Activated CD4-positive, alpha-beta T cell treated with anti-CD3 and anti-CD28 coated beads, Interleukin-2, amount 50 U/mL, for 24 hours (primary cell): Measurements from ENCODE around the gene SHROOM1.
"Not testable (repeated sequence)": the region's sequence is repeated elsewhere in the genome, so short reads cannot be mapped to it uniquely, and the experiment has no call there.

Experiments used
- DNase-seq, 2 donors: peaks; one replicate each; pipeline ENCODE4 v3.0.0-alpha.2; 2020; ENCODE audit warnings: low read depth in 1 of 2, low spot score in 1 of 2

SHROOM1 gene

GRCh38 chr5:132808448-132808847 is 22.0 kb downstream of the SHROOM1 start:
- DNase-seq = no peak

- DNase-seq = no peak
Observed at GRCh38 chr5:132807163-132807838, 23.1 kb downstream of the SHROOM1 start.

- DNase-seq = not testable (repeated sequence)
Observed at GRCh38 chr5:132806804-132807162, 23.7 kb downstream of the SHROOM1 start.

GRCh38 chr5:132805872-132806271 is 24.6 kb downstream of the SHROOM1 start:
- DNase-seq = not testable (repeated sequence)

GRCh38 chr5:132804219-132804618 is 26.2 kb downstream of the SHROOM1 start:
- DNase-seq = not testable (repeated sequence)

- not testable (repeated sequence) for DNase-seq
Observed at GRCh38 chr5:132802685-132803066, 27.8 kb downstream of the SHROOM1 start.

- no peak for DNase-seq
Observed at GRCh38 chr5:132802044-132802684, 28.3 kb downstream of the SHROOM1 start.

GRCh38 chr5:132800545-132800944 is 29.9 kb downstream of the SHROOM1 start:
- DNase-seq = no peak

- no peak for DNase-seq
Observed at GRCh38 chr5:132799392-132799791, 31.1 kb downstream of the SHROOM1 start.

- DNase-seq = no peak
Observed at GRCh38 chr5:132797651-132798050, 32.8 kb downstream of the SHROOM1 start.

GRCh38 chr5:132791026-132791425 is 39.4 kb downstream of the SHROOM1 start:
- no peak for DNase-seq

- DNase-seq = no peak
Observed at GRCh38 chr5:132790201-132790865, 40.1 kb downstream of the SHROOM1 start.

- no peak for DNase-seq
Observed at GRCh38 chr5:132788990-132789886, 41.2 kb downstream of the SHROOM1 start.

- no peak for DNase-seq
Observed at GRCh38 chr5:132788508-132788907, 41.9 kb downstream of the SHROOM1 start.

- no peak for DNase-seq
Observed at GRCh38 chr5:132787076-132787475, 43.4 kb downstream of the SHROOM1 start.

- DNase-seq = no peak
Observed at GRCh38 chr5:132785864-132786263, 44.6 kb downstream of the SHROOM1 start.

GRCh38 chr5:132785365-132785764 is 45.1 kb downstream of the SHROOM1 start:
- no peak for DNase-seq

GRCh38 chr5:132782101-132782500 is 48.3 kb downstream of the SHROOM1 start:
- DNase-seq = no peak

GRCh38 chr5:132781029-132781428 is 49.4 kb downstream of the SHROOM1 start:
- DNase-seq = no peak

- no peak for DNase-seq
Observed at GRCh38 chr5:132780577-132780976, 49.9 kb downstream of the SHROOM1 start.

- DNase-seq = no peak
Observed at GRCh38 chr5:132779961-132780360, 50.5 kb downstream of the SHROOM1 start.
